ENCODE measurements around the gene TRAF3IP1.

TRAF3IP1 gene

GRCh38 chr2:238387332-238387731 is 67.0 kb downstream of the TRAF3IP1 start:
- Histone ChIP-seq H3K4me1 (ENCODE audit: control insufficient read depth, low read length) (no peaks in the 10 kb centered on the region), H3K36me3 (ENCODE audit: control insufficient read depth, low read length) (no peaks in the 10 kb centered on the region), H3K27ac (ENCODE audit: low read depth, low read length) (no peak overlapping the region), H3K4me3 (ENCODE audit: low read length) (no peak overlapping the region), H3K9me2 (replicated peaks; ENCODE audit: control insufficient read depth, low read length) (no peaks in the 10 kb centered on the region), H3F3A (ENCODE audit: control insufficient read depth, insufficient read depth) (no peaks in the 10 kb centered on the region), H3K27me3 (ENCODE audit: control insufficient read depth, low read length) (no peaks in the 10 kb centered on the region), H3K9me3 (ENCODE audit: control insufficient read depth, insufficient read depth, low read length) (0 out of 2 replicates have a peak, but pooled peaks cover 3% of the 10 kb centered on the region), H4K20me1 (ENCODE audit: control insufficient read depth, insufficient read depth, low read depth, low read length) (no peaks in the 10 kb centered on the region), H3K4me2 (ENCODE audit: low read length) (no peak overlapping the region), H3K79me2 (ENCODE audit: control insufficient read depth, low read length) (no peaks in the 10 kb centered on the region)
- no peak for TF ChIP-seq EZH2phosphoT487 (IDR thresholded peaks at IDR 0.05; ENCODE audit: borderline replicate concordance, low read length)
- TF ChIP-seq CTCF (IDR thresholded peaks at IDR 0.05; ENCODE audit: low read depth, low read length, poor library complexity, severe bottlenecking) = no peak

- no peak overlapping the region for H3K4me3 ChIP-seq (ENCODE audit: low read length)
- H3K27ac ChIP-seq (ENCODE audit: low read depth, low read length) = no peak overlapping the region
- H3F3A ChIP-seq (ENCODE audit: control insufficient read depth, insufficient read depth) = no peaks in the 10 kb centered on the region
- no peaks in the 10 kb centered on the region for H3K9me2 ChIP-seq (replicated peaks; ENCODE audit: control insufficient read depth, low read length)
- TF ChIP-seq CTCF (IDR thresholded peaks at IDR 0.05; ENCODE audit: low read depth, low read length, poor library complexity, severe bottlenecking) = no peak
- no peak for TF ChIP-seq EZH2phosphoT487 (IDR thresholded peaks at IDR 0.05; ENCODE audit: borderline replicate concordance, low read length)
- H3K36me3 ChIP-seq (ENCODE audit: control insufficient read depth, low read length) = no peaks in the 10 kb centered on the region
- H3K4me2 ChIP-seq (ENCODE audit: low read length) = no peak overlapping the region
- H3K27me3 ChIP-seq (ENCODE audit: control insufficient read depth, low read length) = no peaks in the 10 kb centered on the region
- H3K4me1 ChIP-seq (ENCODE audit: control insufficient read depth, low read length) = no peaks in the 10 kb centered on the region
- H4K20me1 ChIP-seq (ENCODE audit: control insufficient read depth, insufficient read depth, low read depth, low read length) = no peaks in the 10 kb centered on the region
- no peaks in the 10 kb centered on the region for H3K79me2 ChIP-seq (ENCODE audit: control insufficient read depth, low read length)
- no peaks in the 10 kb centered on the region for H3K9me3 ChIP-seq (ENCODE audit: control insufficient read depth, insufficient read depth, low read length)
Observed at GRCh38 chr2:238388794-238389193, 68.5 kb downstream of the TRAF3IP1 start.

- no peaks in the 10 kb centered on the region for H3K9me3 ChIP-seq (ENCODE audit: control insufficient read depth, insufficient read depth, low read length)
- no peaks in the 10 kb centered on the region for H3K9me2 ChIP-seq (replicated peaks; ENCODE audit: control insufficient read depth, low read length)
- no peaks in the 10 kb centered on the region for H3K79me2 ChIP-seq (ENCODE audit: control insufficient read depth, low read length)
- no peaks in the 10 kb centered on the region for H3K27me3 ChIP-seq (ENCODE audit: control insufficient read depth, low read length)
- H3K36me3 ChIP-seq (ENCODE audit: control insufficient read depth, low read length) = no peaks in the 10 kb centered on the region
- H3K4me1 ChIP-seq (ENCODE audit: control insufficient read depth, low read length) = no peaks in the 10 kb centered on the region
- H4K20me1 ChIP-seq (ENCODE audit: control insufficient read depth, insufficient read depth, low read depth, low read length) = no peaks in the 10 kb centered on the region
- H3K4me2 ChIP-seq (ENCODE audit: low read length) = no peak overlapping the region
- TF ChIP-seq CTCF (IDR thresholded peaks at IDR 0.05; ENCODE audit: low read depth, low read length, poor library complexity, severe bottlenecking) (no peak), EZH2phosphoT487 (IDR thresholded peaks at IDR 0.05; ENCODE audit: borderline replicate concordance, low read length) (no peak)
- H3K27ac ChIP-seq (ENCODE audit: low read depth, low read length) = no peak overlapping the region
- H3F3A ChIP-seq (ENCODE audit: control insufficient read depth, insufficient read depth) = no peaks in the 10 kb centered on the region
- H3K4me3 ChIP-seq (ENCODE audit: low read length) = no peak overlapping the region
Observed at GRCh38 chr2:238389988-238390589, 69.8 kb downstream of the TRAF3IP1 start.
